Parietal lobe (tissue), 1 donor: ENCODE measurements around the gene MINDY3. TPM values are rescaled to one million over a fixed set of nuclear protein-coding genes. Genes with fewer than 3 reads are reported as not detected.

ENCODE experiments used
- total RNA-seq: library from RNA; depleted of rRNA; stranded (reverse); fragments of >200 nt; gene quantifications from one replicate; pipeline ENCODE4 v1.2.3, GENCODE V29; 2014

Gene MINDY3
- total RNA-seq: 107 TPM

DNA sequence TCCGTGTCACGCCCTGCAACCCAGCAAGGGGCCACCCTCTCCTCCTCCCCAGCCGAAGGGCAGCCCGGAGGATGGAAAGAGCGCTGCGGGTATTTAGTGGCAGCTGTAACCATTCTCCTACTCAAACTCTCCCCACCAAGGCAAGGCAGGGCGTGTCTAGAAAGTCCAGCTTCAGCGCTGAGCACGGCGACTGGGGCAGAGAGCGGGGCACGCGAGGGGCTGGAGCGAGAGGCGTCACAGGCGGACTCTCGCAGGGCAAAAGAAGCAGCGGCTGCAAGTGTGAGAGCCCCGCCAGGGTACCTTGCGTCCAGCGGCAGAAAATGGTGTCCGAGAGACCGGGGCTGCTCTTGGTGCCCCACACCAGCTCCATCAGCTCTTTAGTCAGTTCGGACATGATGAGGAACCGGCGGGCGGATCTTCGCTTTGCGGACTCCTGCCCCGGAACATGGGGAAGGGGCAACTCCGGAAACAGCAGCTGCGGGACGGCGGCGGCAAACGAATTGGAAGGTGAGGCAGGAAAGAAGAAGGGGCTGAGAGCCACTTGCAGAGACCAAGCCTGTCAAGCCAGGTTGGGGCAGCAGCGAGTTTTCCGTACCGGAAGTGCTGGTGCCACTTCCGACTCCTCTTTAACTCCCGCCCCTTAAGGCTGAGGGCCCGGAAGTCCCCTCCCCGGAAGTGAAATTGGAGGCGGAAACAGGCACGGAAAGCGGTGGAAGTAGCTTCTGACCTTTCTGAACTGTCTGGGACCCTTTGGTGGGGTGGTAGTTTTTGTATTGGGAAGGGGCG, at the start of gene MINDY3:
Gene MINDY3 (minus strand): TSS at position 602 of the 786 bp plus-strand sequence. CDS start 208 bp downstream, at position 394.

Other genes starting within 250 kb of the MINDY3 start
- 2.8 TPM for gene ITGA8, start 140.6 kb downstream of the MINDY3 start, total RNA-seq